ENCODE results near the gene ARHGAP33. TPM values are rescaled to one million over a fixed set of nuclear protein-coding genes. Genes with fewer than 3 reads are reported as not detected.

ARHGAP33 gene
- total RNA-seq, 2 experiments from 2014 or later = 27.1 to 29.8 TPM

- no peak for ATAC-seq
- no peak for TF ChIP-seq CTCF (IDR thresholded peaks at IDR 0.05)
- H3K27me3 Mint-ChIP-seq = no peaks in the 10 kb centered on the region
- CTCF ChIA-PET = interaction anchor here (1.0 kb wide), 1 partner anchor 158 kb away, joined by 3 read pairs; no protein-coding TSS in a partner anchor
- H3K36me3 Mint-ChIP-seq (ENCODE audit: low read depth) = peaks cover 7% of the 10 kb centered on the region
- POLR2A ChIA-PET = interaction anchor here (0.5 to 1.2 kb wide), 7 partner anchors 11 to 1556 kb away, joined by 3 to 5 read pairs (median 3); partner anchors contain the start of genes PSENEN and U2AF1L4
- DNase-seq = no peak
- intact Hi-C loops (cut with micrococcal nuclease) = no loop called here
- H3K4me1 Mint-ChIP-seq (ENCODE audit: low read depth) = peaks cover 10% of the 10 kb centered on the region
- no peaks in the 10 kb centered on the region for H3K9me3 Mint-ChIP-seq
- no peak overlapping the region for H3K4me3 Mint-ChIP-seq
- H3K27ac Mint-ChIP-seq = no peak overlapping the region
Observed at GRCh38 chr19:35773020-35773806, 2.2 kb upstream of the ARHGAP33 start.

- Mint-ChIP-seq H3K27me3 (no peaks in the 10 kb centered on the region), H3K9me3 (no peaks in the 10 kb centered on the region), H3K36me3 (ENCODE audit: low read depth) (peaks cover 1% of the 10 kb centered on the region), H3K27ac (no peak overlapping the region), H3K4me3 (peak overlapping the region; percentile 72), H3K4me1 (ENCODE audit: low read depth) (peaks cover 10% of the 10 kb centered on the region)
- CTCF ChIA-PET = no interaction called here
- DNase-seq (no peak), ATAC-seq (no peak)
- intact Hi-C loops (cut with micrococcal nuclease) = no loop called here
- POLR2A ChIA-PET = interaction anchor here (1.2 kb wide), 1 partner anchor 15 kb away, joined by 5 read pairs; no protein-coding TSS in a partner anchor
- TF ChIP-seq CTCF (IDR thresholded peaks at IDR 0.05) = no peak
Observed at GRCh38 chr19:35774274-35775045, 904 bp upstream of the ARHGAP33 start.

GRCh38 chr19:35775046-35775297, 392 bp upstream of the ARHGAP33 start:
- Mint-ChIP-seq H3K27ac (no peak overlapping the region), H3K4me1 (ENCODE audit: low read depth) (peaks cover 10% of the 10 kb centered on the region), H3K4me3 (peak overlapping the region; percentile 72), H3K36me3 (ENCODE audit: low read depth) (peaks cover 1% of the 10 kb centered on the region), H3K27me3 (no peaks in the 10 kb centered on the region), H3K9me3 (no peaks in the 10 kb centered on the region)
- CTCF ChIA-PET = no interaction called here
- no peak for ATAC-seq
- POLR2A ChIA-PET = no interaction called here
- TF ChIP-seq CTCF (IDR thresholded peaks at IDR 0.05) = no peak
- no peak for DNase-seq
- intact Hi-C loops (cut with micrococcal nuclease) = no loop called here

- Mint-ChIP-seq H3K27me3 (no peaks in the 10 kb centered on the region), H3K27ac (peak overlapping the region; percentile 59)
- POLR2A ChIA-PET = interaction anchor here (0.9 to 1.3 kb wide), 5 partner anchors 13 to 94 kb away, joined by 3 to 4 read pairs (median 3); no protein-coding TSS in a partner anchor
Observed at GRCh38 chr19:35776102-35776788, 881 bp downstream of the ARHGAP33 start.

More at GRCh38 chr19:35776102-35776788, 881 bp downstream of the ARHGAP33 start:
- CTCF ChIA-PET = no interaction called here
- intact Hi-C loops (cut with micrococcal nuclease) = no loop called here
- DNase-seq (no peak), ATAC-seq (no peak)
- Mint-ChIP-seq H3K9me3 (no peaks in the 10 kb centered on the region), H3K4me3 (peak overlapping the region; percentile 72), H3K4me1 (ENCODE audit: low read depth) (peaks cover 10% of the 10 kb centered on the region), H3K36me3 (ENCODE audit: low read depth) (no peaks in the 10 kb centered on the region)
- no peak for TF ChIP-seq CTCF (IDR thresholded peaks at IDR 0.05)
